A673 (cell line): ENCODE results near the gene FOXB2.

Experiments used
- CTCF ChIP-seq: fragments of 300-800, 200-600 bp; sonication (generic); conservative IDR thresholded peaks from 2 replicates; pipeline ENCODE4 v1.5.1; 2017; ENCODE audit warnings: low read depth, mild to moderate bottlenecking, antibody characterized with exemption, low read length, moderate library complexity, mixed read lengths
- EZH2 ChIP-seq: fragments of 200-600 bp; sonication (generic); IDR thresholded peaks from 2 replicates; pipeline ENCODE4 v1.6.1; 2017; ENCODE audit warnings: borderline replicate concordance, low read depth, mild to moderate bottlenecking, mixed read lengths, antibody characterized with exemption, low read length; ENCODE audit not compliant: poor library complexity, severe bottlenecking

GRCh38 chr9:76987594-76988200 lies 31.8 kb upstream of the FOXB2 start:
- TF ChIP-seq CTCF (peak; percentile 50), EZH2 (no peak)
